IMR-90 (cell line): ENCODE data around the gene SORBS1. TPM values are rescaled to one million over a fixed set of nuclear protein-coding genes. Genes with fewer than 3 reads are reported as not detected.

Source experiments
- ATAC-seq: fragments of 200-7000 bp; cut with Tn5 transposase; 2 replicates; pipeline ENCODE4 v1.9.1; 2020; ENCODE audit warnings: low read depth, mild to moderate bottlenecking, moderate library complexity
- BruUV-seq: library from RNA; stranded (reverse); fragments of 400-500 nt; replicated peaks from 2 replicates; lab custom pipeline; 2021; lab: Mats Ljungman, UMichigan
- CTCF ChIA-PET: fragments of 300-600 bp; formaldehyde crosslinking; extraction: SDS; loops from one replicate; lab custom pipeline; 2021; ENCODE audit warnings: antibody characterized with exemption; lab: Yijun Ruan, JAX
- POLR2A ChIA-PET: fragments of 300-600 bp; sonication (Branson Sonifier 250); formaldehyde crosslinking; loops from one replicate; lab custom pipeline; 2022; ENCODE audit warnings: antibody characterized with exemption; ENCODE audit not compliant: unreplicated experiment; lab: Charles Lee
- DNase-seq: peaks from one replicate; pipeline ENCODE4 v3.0.0; 2013
- H2AFZ ChIP-seq: replicated peaks from 2 replicates; pipeline ENCODE3; 2013; ENCODE audit warnings: low read length, mild to moderate bottlenecking; ENCODE audit not compliant: poor library complexity
- H2AK5ac ChIP-seq: 2 replicates; pipeline ENCODE4 v1.6.1; 2013; ENCODE audit warnings: low read depth, low read length, inconsistent platforms
- H2AK9ac ChIP-seq: replicated peaks from 2 replicates; pipeline ENCODE3; 2013; ENCODE audit warnings: mild to moderate bottlenecking, low read depth, low read length, moderate library complexity; ENCODE audit not compliant: poor library complexity
- H2BK120ac ChIP-seq: 2 replicates; pipeline ENCODE4 v1.6.1; 2013; ENCODE audit warnings: low read depth, low read length, inconsistent platforms
- H2BK15ac ChIP-seq: 3 replicates; pipeline ENCODE4 v1.6.1; 2013; ENCODE audit warnings: low read depth, low read length, inconsistent platforms
- H2BK20ac ChIP-seq: 2 replicates; pipeline ENCODE4 v1.6.1; 2013; ENCODE audit warnings: low read depth, mild to moderate bottlenecking, inconsistent platforms, low read length, moderate library complexity
- H2BK5ac ChIP-seq: 2 replicates; pipeline ENCODE4 v1.6.1; 2013; ENCODE audit warnings: mild to moderate bottlenecking, low read depth, low read length, inconsistent platforms; ENCODE audit not compliant: poor library complexity, severe bottlenecking
- H3K14ac ChIP-seq: replicated peaks from 2 replicates; pipeline ENCODE4 v1.6.1; 2013; ENCODE audit warnings: low read depth, low read length, inconsistent platforms
- H3K18ac ChIP-seq: 2 replicates; pipeline ENCODE4 v1.6.1; 2013; ENCODE audit warnings: low read depth, low read length, control low read depth
- H3K23ac ChIP-seq: 2 replicates; pipeline ENCODE4 v1.6.1; 2013; ENCODE audit warnings: low read depth, low read length, inconsistent platforms
- H3K27ac ChIP-seq: 2 replicates; pipeline ENCODE4 v1.5.1; 2013; ENCODE audit warnings: mild to moderate bottlenecking, control low read depth, low read length; ENCODE audit not compliant: insufficient read depth
- H3K27me3 ChIP-seq: 2 replicates; pipeline ENCODE4 v1.6.1; 2013; ENCODE audit warnings: low read length; ENCODE audit not compliant: control insufficient read depth, insufficient read depth
- H3K36me3 ChIP-seq: 2 replicates; pipeline ENCODE4 v1.6.1; 2013; ENCODE audit warnings: low read length, mixed read lengths; ENCODE audit not compliant: control insufficient read depth, insufficient read depth
- H3K4ac ChIP-seq: 2 replicates; pipeline ENCODE4 v1.6.1; 2013; ENCODE audit warnings: low read depth, low read length, inconsistent platforms
- H3K4me1 ChIP-seq: 2 replicates; pipeline ENCODE4 v1.6.1; 2013; ENCODE audit warnings: low read length, mixed read lengths; ENCODE audit not compliant: control insufficient read depth, insufficient read depth
- H3K4me2 ChIP-seq: 2 replicates; pipeline ENCODE4 v1.6.1; 2013; ENCODE audit warnings: low read depth, mild to moderate bottlenecking, control low read depth, low read length, moderate library complexity
- H3K4me3 ChIP-seq: 2 replicates; pipeline ENCODE4 v1.5.1; 2013; ENCODE audit warnings: low read depth, mild to moderate bottlenecking, control low read depth, low read length, moderate library complexity; ENCODE audit not compliant: insufficient read depth
- H3K56ac ChIP-seq: 2 replicates; pipeline ENCODE4 v1.6.1; 2013; ENCODE audit warnings: low read length, inconsistent platforms; ENCODE audit not compliant: insufficient read depth; ENCODE audit errors: extremely low read depth
- H3K79me1 ChIP-seq, 2 experiments: 2 replicates each; pipeline ENCODE4 v1.6.1; 2013; ENCODE audit warnings: low read length in 2 of 2, inconsistent platforms in 1 of 2, low read depth in 1 of 2
- H3K9ac ChIP-seq: 2 replicates; pipeline ENCODE4 v1.6.1; 2013; ENCODE audit warnings: low read depth, low read length, control low read depth
- H3K9me1 ChIP-seq: 2 replicates; pipeline ENCODE4 v1.6.1; 2013; ENCODE audit warnings: low read length, inconsistent platforms; ENCODE audit not compliant: insufficient read depth
- H3K9me3 ChIP-seq: 2 replicates; pipeline ENCODE4 v1.6.1; 2013; ENCODE audit warnings: low read length; ENCODE audit not compliant: control insufficient read depth, insufficient read depth
- H4K20me1 ChIP-seq: 2 replicates; pipeline ENCODE4 v1.6.1; 2013; ENCODE audit warnings: low read length, inconsistent platforms; ENCODE audit not compliant: insufficient read depth
- H4K5ac ChIP-seq: 2 replicates; pipeline ENCODE4 v1.6.1; 2013; ENCODE audit warnings: mild to moderate bottlenecking, low read depth, low read length, control low read depth
- H4K8ac ChIP-seq, 2 experiments: 2 replicates each; pipeline ENCODE4 v1.6.1; 2013; ENCODE audit warnings: low read depth in 2 of 2, low read length in 2 of 2, control low read depth in 1 of 2, inconsistent platforms in 1 of 2
- H4K91ac ChIP-seq: 2 replicates; pipeline ENCODE4 v1.6.1; 2013; ENCODE audit warnings: low read depth, low read length, inconsistent platforms; ENCODE audit not compliant: insufficient read depth
- BHLHE40 ChIP-seq: fragments of 150-350 bp; IDR thresholded peaks from 2 replicates; pipeline ENCODE4 v1.6.1; 2016; ENCODE audit warnings: mild to moderate bottlenecking, low read depth, low read length
- CEBPB ChIP-seq: IDR thresholded peaks from 2 replicates; pipeline ENCODE4 v1.6.1; 2012; ENCODE audit warnings: low read depth, low read length, improper control_type of control experiment
- CHD1 ChIP-seq: IDR thresholded peaks from 2 replicates; pipeline ENCODE4 v1.6.1; 2012; ENCODE audit warnings: low read depth, low read length, improper control_type of control experiment
- CTCF ChIP-seq: conservative IDR thresholded peaks from 2 replicates; pipeline ENCODE4 v1.5.1; 2012; ENCODE audit warnings: mild to moderate bottlenecking, low read depth, low read length, improper control_type of control experiment
- ELK1 ChIP-seq: fragments of 150-350 bp; IDR thresholded peaks from 2 replicates; pipeline ENCODE4 v1.6.1; 2016; ENCODE audit warnings: low read depth, mild to moderate bottlenecking, low read length, moderate library complexity, borderline replicate concordance
- MAZ ChIP-seq: IDR thresholded peaks from 2 replicates; pipeline ENCODE4 v1.6.1; 2012; ENCODE audit warnings: low read depth, mild to moderate bottlenecking, low read length, improper control_type of control experiment, moderate library complexity, borderline replicate concordance
- RAD21 ChIP-seq: IDR thresholded peaks from 2 replicates; pipeline ENCODE4 v1.6.1; 2012; ENCODE audit warnings: low read length, improper control_type of control experiment
- RFX5 ChIP-seq: IDR thresholded peaks from 2 replicates; pipeline ENCODE4 v1.8.0; 2012; ENCODE audit warnings: low read depth, mild to moderate bottlenecking, low read length, moderate library complexity
- WGBS, 2 experiments: methylation state at CpG; one replicate each; pipeline versions ENCODE4 v1.1.5 to v1.1.7; 2013; ENCODE audit warnings: missing lambda C conversion rate in 2 of 2; ENCODE audit not compliant: insufficient read length in 1 of 2; ENCODE audit errors: extremely low coverage in 2 of 2; 5-methylcytosine and 5-hydroxymethylcytosine counted together
- dilution Hi-C: fragments of 300-500 bp; cut with HindIII; formaldehyde crosslinking; loops from one replicate; pipeline ENCODE4 v1.14.3; 2018; ENCODE audit warnings: low sequenced_read_pairs; ENCODE audit not compliant: unreplicated experiment
- in situ Hi-C: fragments of 300-500 bp; cut with MboI; formaldehyde crosslinking; loops from 3 replicates; pipeline ENCODE4 v1.14.3; 2019; ENCODE audit warnings: low sequenced_read_pairs, inconsistent platforms, mixed read lengths
- intact Hi-C: fragments of 100-400 bp; cut with micrococcal nuclease; formaldehyde crosslinking; loops from 2 replicates; pipeline ENCODE4 v1.10.0; 2022
- polyA plus RNA-seq, 3 experiments: library from polyadenylated mRNA; depleted of rRNA; stranded (reverse); fragments of >200 nt; gene quantifications; 2 replicates each; pipeline ENCODE4 v1.2.3, GENCODE V29; 2012; ENCODE audit warnings: low replicate concordance in 1 of 3
- total RNA-seq: library from RNA; depleted of rRNA; stranded (reverse); fragments of >200 nt; gene quantifications from 2 replicates; pipeline ENCODE4 v1.2.3, GENCODE V29; 2012

The SORBS1 gene
- total and polyA plus RNA-seq, 2 of the 4 experiments (the other 2 are of a cell fraction) = 0.18 to 0.32 TPM

DNA sequence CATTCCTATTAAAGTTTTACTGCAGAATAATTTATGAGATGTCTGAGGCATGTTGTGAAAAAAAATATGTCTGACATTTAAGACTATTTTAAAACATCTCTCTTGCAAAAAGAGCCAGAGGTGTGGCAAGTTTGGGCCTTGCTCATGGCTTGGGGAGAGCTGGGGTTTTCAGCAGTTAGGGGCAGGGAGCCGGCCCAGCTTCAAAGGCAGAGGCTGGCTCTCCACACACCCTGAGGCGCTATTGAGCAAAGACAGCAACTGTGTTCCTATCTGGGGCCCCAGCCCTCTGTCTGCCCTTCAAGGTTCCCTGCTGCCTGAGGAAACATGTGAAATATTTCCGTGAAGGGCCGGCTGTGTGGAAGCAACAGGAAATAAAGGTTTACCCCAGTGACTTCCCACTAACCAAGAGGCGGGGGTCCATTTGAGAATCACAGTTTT lies 94.0 kb downstream of the SORBS1 start:
- H3K18ac ChIP-seq = no peak overlapping the region
- ChIA-PET POLR2A (no interaction called here), CTCF (no interaction called here)
- DNase-seq (no peak), ATAC-seq (no peak)
- H3K27ac ChIP-seq = no peak overlapping the region
- no peak overlapping the region for H4K8ac ChIP-seq
- BruUV-seq = no TSS peak
- no peak overlapping the region for H3K4me3 ChIP-seq
- H2AFZ ChIP-seq = no peak overlapping the region
- H3K36me3 ChIP-seq = no peaks in the 10 kb centered on the region
- H3K23ac ChIP-seq = no peak overlapping the region
- no peak overlapping the region for H2BK20ac ChIP-seq
- TF ChIP-seq ELK1 (no peak), CHD1 (no peak), MAZ (no peak), CTCF (no peak), RAD21 (no peak), BHLHE40 (no peak), CEBPB (no peak), RFX5 (no peak)
- H2AK5ac ChIP-seq = no peak overlapping the region
- H3K4me1 ChIP-seq = no peaks in the 10 kb centered on the region
- H3K14ac ChIP-seq = no peak overlapping the region
- no peaks in the 10 kb centered on the region for H4K20me1 ChIP-seq
- in situ Hi-C loops = no loop called here
- no peak overlapping the region for H4K91ac ChIP-seq
- peaks cover 3% of the 10 kb centered on the region for H3K27me3 ChIP-seq
- H4K5ac ChIP-seq = no peak overlapping the region
- WGBS, 2 experiments = 28% methylated on average over 2 of the region's 5 CpGs; no CpG with 5 or more reads in 1 of the 2 experiments
- no peaks in the 10 kb centered on the region for H3K9me3 ChIP-seq
- no peak overlapping the region for H3K56ac ChIP-seq
- H3K4ac ChIP-seq = no peak overlapping the region
- no peak overlapping the region for H3K4me2 ChIP-seq
- no peaks in the 10 kb centered on the region for H3K9me1 ChIP-seq
- no peak overlapping the region for H2BK5ac ChIP-seq
- no peak overlapping the region for H3K9ac ChIP-seq
- no peak overlapping the region for H2BK120ac ChIP-seq
- dilution Hi-C loops = no loop called here
- intact Hi-C loops = no loop called here
- no peak overlapping the region for H2BK15ac ChIP-seq
- H2AK9ac ChIP-seq = no peak overlapping the region
- no peaks in the 10 kb centered on the region for H3K79me1 ChIP-seq
